Chondrocyte (in vitro differentiated cells): ENCODE data around the gene BMP7. TPM values are rescaled to one million over a fixed set of nuclear protein-coding genes. Genes with fewer than 3 reads are reported as not detected.

Experiments used
- DNase-seq: peaks from one replicate; pipeline ENCODE4 v3.0.0; 2021; ENCODE audit warnings: mixed read lengths, low spot score
- H3K27ac Mint-ChIP-seq: one replicate; pipeline ENCODE4 v1.8.0; 2021; ENCODE audit warnings: mild to moderate bottlenecking, moderate library complexity, mixed read lengths; ENCODE audit not compliant: unreplicated experiment
- H3K27me3 Mint-ChIP-seq: 2 replicates; pipeline ENCODE4 v1.8.0; 2021; ENCODE audit warnings: low read depth, mixed read lengths
- H3K36me3 Mint-ChIP-seq: 2 replicates; pipeline ENCODE4 v1.8.0; 2021; ENCODE audit warnings: low read depth, mixed read lengths
- H3K4me1 Mint-ChIP-seq: 2 replicates; pipeline ENCODE4 v1.8.0; 2021; ENCODE audit warnings: low read depth, mild to moderate bottlenecking, mixed read lengths
- H3K4me3 Mint-ChIP-seq: one replicate; pipeline ENCODE4 v1.8.0; 2021; ENCODE audit warnings: mild to moderate bottlenecking, moderate library complexity, mixed read lengths; ENCODE audit not compliant: unreplicated experiment
- H3K9me3 Mint-ChIP-seq: 2 replicates; pipeline ENCODE4 v1.8.0; 2021; ENCODE audit warnings: low read depth, mixed read lengths
- CTCF ChIP-seq: fragments of 200-600 bp; sonication (generic); IDR thresholded peaks from 2 replicates; pipeline ENCODE4 v1.5.0; 2021; ENCODE audit warnings: antibody characterized with exemption, mild to moderate bottlenecking, moderate library complexity
- total RNA-seq: library from RNA; stranded (reverse); gene quantifications from 3 replicates; pipeline ENCODE4 v1.2.1, GENCODE V29; 2021

The BMP7 gene
- total RNA-seq, 1 donor from 2014 or later, result not detected

GRCh38 chr20:57165427-57166004 is 100.9 kb downstream of the BMP7 start:
- H3K27me3 Mint-ChIP-seq, result peaks cover 11% of the 10 kb centered on the region
- H3K4me3 Mint-ChIP-seq, result no peak overlapping the region
- no peak for DNase-seq
- TF ChIP-seq CTCF, result no peak
- H3K9me3 Mint-ChIP-seq, result peaks cover 6% of the 10 kb centered on the region
- no peak overlapping the region for H3K27ac Mint-ChIP-seq
- no peaks in the 10 kb centered on the region for H3K4me1 Mint-ChIP-seq
- no peaks in the 10 kb centered on the region for H3K36me3 Mint-ChIP-seq

GRCh38 chr20:57164872-57165271 is 101.6 kb downstream of the BMP7 start:
- no peak for TF ChIP-seq CTCF
- no peak for DNase-seq
- Mint-ChIP-seq H3K9me3 (peaks cover 6% of the 10 kb centered on the region), H3K27me3 (peaks cover 15% of the 10 kb centered on the region), H3K27ac (no peak overlapping the region), H3K4me1 (no peaks in the 10 kb centered on the region), H3K4me3 (no peak overlapping the region), H3K36me3 (no peaks in the 10 kb centered on the region)

GRCh38 chr20:57163041-57163440 is 103.4 kb downstream of the BMP7 start:
- DNase-seq, result no peak
- no peak for TF ChIP-seq CTCF
- Mint-ChIP-seq H3K27ac (no peak overlapping the region), H3K36me3 (no peaks in the 10 kb centered on the region), H3K4me1 (no peaks in the 10 kb centered on the region), H3K4me3 (no peak overlapping the region), H3K27me3 (peaks cover 21% of the 10 kb centered on the region), H3K9me3 (peaks cover 6% of the 10 kb centered on the region)

- no peak for DNase-seq
- Mint-ChIP-seq H3K4me3 (no peak overlapping the region), H3K27ac (no peak overlapping the region), H3K4me1 (no peaks in the 10 kb centered on the region), H3K27me3 (peaks cover 21% of the 10 kb centered on the region), H3K9me3 (peaks cover 6% of the 10 kb centered on the region), H3K36me3 (no peaks in the 10 kb centered on the region)
- TF ChIP-seq CTCF, result no peak
Measured at GRCh38 chr20:57162362-57162652, 104.1 kb downstream of the BMP7 start.

GRCh38 chr20:57161478-57162361 is 104.7 kb downstream of the BMP7 start:
- Mint-ChIP-seq H3K4me3 (no peak overlapping the region), H3K27ac (no peak overlapping the region), H3K4me1 (no peaks in the 10 kb centered on the region), H3K27me3 (peaks cover 21% of the 10 kb centered on the region), H3K36me3 (no peaks in the 10 kb centered on the region), H3K9me3 (peaks cover 6% of the 10 kb centered on the region)
- DNase-seq, result no peak
- TF ChIP-seq CTCF, result no peak
